WI38 (cell line): ENCODE results near the gene UBA7.

ENCODE experiments used
- H3K4me3 ChIP-seq: 2 replicates; pipeline ENCODE4 v1.5.1; 2011; ENCODE audit warnings: low read depth, mild to moderate bottlenecking, control low read depth, low read length
- TF ChIP-seq, protein P1 (sequence below): IDR thresholded peaks from 2 replicates; pipeline ENCODE4 v1.5.1; 2012; ENCODE audit warnings: low read depth, mild to moderate bottlenecking, control low read depth, low read length

The UBA7 gene

GRCh38 chr3:49805367-49805782 is 8.4 kb downstream of the UBA7 start:
- no peak overlapping the region for H3K4me3 ChIP-seq

GRCh38 chr3:49804141-49805041 is 9.4 kb downstream of the UBA7 start:
- H3K4me3 ChIP-seq = peak overlapping the region; percentile 71
- TF ChIP-seq, protein P1, sequence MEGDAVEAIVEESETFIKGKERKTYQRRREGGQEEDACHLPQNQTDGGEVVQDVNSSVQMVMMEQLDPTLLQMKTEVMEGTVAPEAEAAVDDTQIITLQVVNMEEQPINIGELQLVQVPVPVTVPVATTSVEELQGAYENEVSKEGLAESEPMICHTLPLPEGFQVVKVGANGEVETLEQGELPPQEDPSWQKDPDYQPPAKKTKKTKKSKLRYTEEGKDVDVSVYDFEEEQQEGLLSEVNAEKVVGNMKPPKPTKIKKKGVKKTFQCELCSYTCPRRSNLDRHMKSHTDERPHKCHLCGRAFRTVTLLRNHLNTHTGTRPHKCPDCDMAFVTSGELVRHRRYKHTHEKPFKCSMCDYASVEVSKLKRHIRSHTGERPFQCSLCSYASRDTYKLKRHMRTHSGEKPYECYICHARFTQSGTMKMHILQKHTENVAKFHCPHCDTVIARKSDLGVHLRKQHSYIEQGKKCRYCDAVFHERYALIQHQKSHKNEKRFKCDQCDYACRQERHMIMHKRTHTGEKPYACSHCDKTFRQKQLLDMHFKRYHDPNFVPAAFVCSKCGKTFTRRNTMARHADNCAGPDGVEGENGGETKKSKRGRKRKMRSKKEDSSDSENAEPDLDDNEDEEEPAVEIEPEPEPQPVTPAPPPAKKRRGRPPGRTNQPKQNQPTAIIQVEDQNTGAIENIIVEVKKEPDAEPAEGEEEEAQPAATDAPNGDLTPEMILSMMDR = no peak

More at GRCh38 chr3:49805367-49805782, 8.4 kb downstream of the UBA7 start:
- TF ChIP-seq, protein P1 = no peak

GRCh38 chr3:49803465-49804140 is 10.2 kb downstream of the UBA7 start:
- peak overlapping the region; percentile 71 for H3K4me3 ChIP-seq
- TF ChIP-seq, protein P1 = no peak

DNA sequence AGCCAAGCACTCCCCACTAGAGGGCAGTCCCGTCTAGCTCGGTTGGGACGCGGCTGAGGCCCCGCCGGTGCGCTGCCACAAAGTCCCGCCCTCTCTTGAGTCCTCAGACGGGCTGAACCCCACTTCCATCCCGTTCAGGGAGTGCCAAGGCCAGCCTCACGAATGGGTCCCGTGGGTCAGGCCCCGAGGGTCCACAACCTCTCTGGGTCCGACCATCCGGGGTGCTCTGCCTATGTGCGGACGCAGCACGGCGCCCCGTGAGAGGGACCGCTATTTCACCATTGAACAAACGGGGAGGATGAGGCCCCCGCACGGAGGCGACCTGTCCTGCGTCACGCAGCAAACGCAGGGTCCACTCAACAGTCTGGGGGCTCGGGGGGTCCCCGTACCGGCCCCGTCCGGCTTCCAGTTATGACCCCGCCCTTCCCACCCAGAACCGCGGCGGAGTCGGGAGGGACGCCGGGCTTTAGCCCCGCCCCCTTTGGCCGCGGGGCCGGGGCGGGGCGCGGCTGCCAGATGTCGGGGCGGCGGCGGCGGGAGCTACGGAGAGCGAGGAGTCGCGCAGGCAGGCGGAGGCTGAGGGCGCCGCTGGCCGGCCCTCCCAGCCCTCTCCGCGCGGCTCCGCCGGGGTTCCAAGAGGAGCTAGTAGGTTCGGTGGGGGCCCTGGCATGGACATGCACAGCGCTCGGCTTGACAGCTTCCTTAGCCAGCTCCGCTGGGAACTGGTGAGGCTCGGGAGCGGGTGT is 10.9 kb downstream of the UBA7 start, which contains the start of gene INKA1:
Gene INKA1, plus strand, starts transcription at position 543 of the 746 bp plus-strand sequence. Its CDS starts 132 bp downstream, at position 675.
- TF ChIP-seq, protein P1 = peak; percentile 82

GRCh38 chr3:49801160-49801559 is 12.6 kb downstream of the UBA7 start:
- TF ChIP-seq, protein P1 = no peak
- H3K4me3 ChIP-seq = no peak overlapping the region

More for the DNA sequence above, 10.9 kb downstream of the UBA7 start, which contains the start of gene INKA1:
- H3K4me3 ChIP-seq = peak within 1 kb of the TSS; percentile 71

DNA sequence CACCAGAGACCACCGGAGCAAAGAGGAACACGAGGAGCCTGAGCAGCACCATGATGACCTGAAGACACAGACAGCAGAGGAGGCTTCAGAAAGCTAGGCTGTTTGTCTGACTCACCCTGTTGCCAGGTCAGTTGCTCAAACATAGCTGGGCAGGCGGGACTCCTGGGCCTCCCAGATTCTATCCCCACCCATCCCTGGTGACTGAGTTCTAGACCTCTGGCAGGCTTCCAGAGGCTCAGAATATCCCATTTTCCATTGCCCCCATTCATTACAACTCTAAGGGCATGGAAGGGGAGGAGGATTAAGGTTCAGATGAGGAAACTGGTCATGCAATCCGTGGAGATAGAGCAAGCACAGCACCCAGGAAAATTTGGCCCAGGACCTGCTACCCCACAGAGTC is 14.0 kb downstream of the UBA7 start, which contains the start of gene CDHR4:
Gene CDHR4, minus strand, starts transcription at position 113 of the 400 bp plus-strand sequence. Its CDS starts 61 bp downstream, at position 52.
- TF ChIP-seq, protein P1 = no peak
- no peak within 1 kb of the TSS for H3K4me3 ChIP-seq
